H9 (cell line): ENCODE measurements around the gene CLIP3. TPM values are rescaled to one million over a fixed set of nuclear protein-coding genes. Genes with fewer than 3 reads are reported as not detected.

Experiments
- DNase-seq: peaks from one replicate; pipeline ENCODE4 v3.0.0-alpha.2; 2017
- H2AFZ ChIP-seq: one replicate; pipeline ENCODE4 v1.6.1; 2013; ENCODE audit warnings: mild to moderate bottlenecking, low read length, control low read depth, moderate library complexity
- H2AK5ac ChIP-seq: 2 replicates; pipeline ENCODE4 v1.6.1; 2013; ENCODE audit warnings: low read length, control low read depth, mixed read lengths; ENCODE audit not compliant: insufficient read length
- H2BK120ac ChIP-seq: one replicate; pipeline ENCODE4 v1.6.1; 2013; ENCODE audit warnings: low read depth, mild to moderate bottlenecking, low read length, control low read depth, inconsistent platforms; ENCODE audit not compliant: poor library complexity, severe bottlenecking
- H2BK12ac ChIP-seq: 2 replicates; pipeline ENCODE4 v1.6.1; 2013; ENCODE audit warnings: low read length, control low read depth, mixed read lengths, low read depth; ENCODE audit not compliant: insufficient read length
- H2BK15ac ChIP-seq: 2 replicates; pipeline ENCODE4 v1.6.1; 2013; ENCODE audit warnings: low read depth, low read length, control low read depth
- H2BK20ac ChIP-seq: one replicate; pipeline ENCODE4 v1.6.1; 2013; ENCODE audit warnings: low read depth, mild to moderate bottlenecking, low read length, control low read depth, inconsistent platforms; ENCODE audit not compliant: poor library complexity, severe bottlenecking
- H2BK5ac ChIP-seq: 2 replicates; pipeline ENCODE4 v1.6.1; 2013; ENCODE audit warnings: low read length, control low read depth, mixed read lengths; ENCODE audit not compliant: insufficient read length
- H3K14ac ChIP-seq: 2 replicates; pipeline ENCODE4 v1.6.1; 2013; ENCODE audit warnings: low read length, control low read depth; ENCODE audit not compliant: insufficient read depth
- H3K18ac ChIP-seq: 2 replicates; pipeline ENCODE4 v1.6.1; 2013; ENCODE audit warnings: low read depth, mild to moderate bottlenecking, mixed read lengths, low read length, control low read depth; ENCODE audit not compliant: insufficient read length
- H3K23ac ChIP-seq: 2 replicates; pipeline ENCODE4 v1.6.1; 2013; ENCODE audit warnings: low read length, control low read depth, mixed read lengths, low read depth; ENCODE audit not compliant: insufficient read length
- H3K23me2 ChIP-seq: 2 replicates; pipeline ENCODE4 v1.6.1; 2013; ENCODE audit warnings: low read depth, mild to moderate bottlenecking, mixed read lengths, low read length, control low read depth; ENCODE audit not compliant: insufficient read length, poor library complexity, severe bottlenecking
- H3K27ac ChIP-seq: 2 replicates; pipeline ENCODE4 v1.5.1; 2013; ENCODE audit warnings: low read length, control low read depth, mixed read lengths, low read depth; ENCODE audit not compliant: insufficient read length
- H3K27me3 ChIP-seq: 2 replicates; pipeline ENCODE4 v1.6.1; 2013; ENCODE audit warnings: low read length, control low read depth, inconsistent platforms; ENCODE audit not compliant: insufficient read depth
- H3K4ac ChIP-seq: 2 replicates; pipeline ENCODE4 v1.6.1; 2013; ENCODE audit warnings: low read depth, mild to moderate bottlenecking, control low read depth, inconsistent platforms, low read length, moderate library complexity
- H3K4me1 ChIP-seq: 2 replicates; pipeline ENCODE4 v1.6.1; 2013; ENCODE audit warnings: low read length, control low read depth, inconsistent platforms; ENCODE audit not compliant: insufficient read depth
- H3K4me2 ChIP-seq: 2 replicates; pipeline ENCODE4 v1.6.1; 2013; ENCODE audit warnings: low read length, control low read depth, mixed read lengths; ENCODE audit not compliant: insufficient read length, insufficient read depth
- H3K56ac ChIP-seq: 2 replicates; pipeline ENCODE4 v1.6.1; 2013; ENCODE audit warnings: low read depth, mild to moderate bottlenecking, mixed read lengths, low read length, control low read depth; ENCODE audit not compliant: insufficient read length
- H3K79me1 ChIP-seq: 2 replicates; pipeline ENCODE4 v1.6.1; 2013; ENCODE audit warnings: low read depth, mild to moderate bottlenecking, moderate library complexity, low read length, control low read depth, inconsistent platforms; ENCODE audit not compliant: insufficient read depth, poor library complexity, severe bottlenecking
- H3K79me2 ChIP-seq: 2 replicates; pipeline ENCODE4 v1.6.1; 2013; ENCODE audit warnings: low read length, control low read depth, inconsistent platforms; ENCODE audit not compliant: insufficient read depth
- H3K9ac ChIP-seq: 2 replicates; pipeline ENCODE4 v1.6.1; 2013; ENCODE audit warnings: low read length, control low read depth, mixed read lengths; ENCODE audit not compliant: insufficient read length; ENCODE audit errors: extremely low read depth
- H3K9me3 ChIP-seq: one replicate; pipeline ENCODE4 v1.6.1; 2013; ENCODE audit warnings: low read depth, low read length, inconsistent platforms; ENCODE audit not compliant: control insufficient read depth
- H3T11ph ChIP-seq: one replicate; pipeline ENCODE4 v1.6.1; 2013; ENCODE audit warnings: mild to moderate bottlenecking, low read length, control low read depth, inconsistent platforms
- H4K20me1 ChIP-seq: one replicate; pipeline ENCODE4 v1.6.1; 2013; ENCODE audit not compliant: control insufficient read depth, insufficient read length, insufficient read depth
- H4K5ac ChIP-seq: 2 replicates; pipeline ENCODE4 v1.6.1; 2013; ENCODE audit warnings: low read depth, mild to moderate bottlenecking, mixed read lengths, low read length, control low read depth; ENCODE audit not compliant: insufficient read length
- H4K8ac ChIP-seq: replicated peaks from 2 replicates; pipeline ENCODE4 v1.6.1; 2013; ENCODE audit warnings: low read length, control low read depth, mixed read lengths, low read depth; ENCODE audit not compliant: insufficient read length
- H4K91ac ChIP-seq: 2 replicates; pipeline ENCODE4 v1.6.1; 2013; ENCODE audit warnings: low read depth, mild to moderate bottlenecking, moderate library complexity, mixed read lengths, low read length, control low read depth; ENCODE audit not compliant: insufficient read length
- H3K27ac Mint-ChIP-seq, 3 experiments: 2 replicates in 2 of 3; 3 replicates in 1 of 3; pipeline ENCODE4 v1.8.0; 2020 to 2021; ENCODE audit warnings: mixed read lengths in 3 of 3, mild to moderate bottlenecking in 1 of 3, moderate library complexity in 1 of 3
- H3K27me3 Mint-ChIP-seq: 2 replicates; pipeline ENCODE4 v1.8.0; 2021; ENCODE audit warnings: low read depth, mild to moderate bottlenecking, moderate library complexity, mixed read lengths
- H3K36me3 Mint-ChIP-seq, 3 experiments: 2 replicates in 2 of 3; 3 replicates in 1 of 3; pipeline ENCODE4 v1.8.0; 2020 to 2021; ENCODE audit warnings: low read depth in 3 of 3, mixed read lengths in 3 of 3; ENCODE audit not compliant: insufficient read depth in 1 of 3
- H3K4me1 Mint-ChIP-seq, 2 experiments: 2 replicates each; pipeline ENCODE4 v1.8.0; 2020; ENCODE audit warnings: mixed read lengths in 2 of 2
- H3K4me3 Mint-ChIP-seq, 2 experiments: 2 replicates in 1 of 2; 3 replicates in 1 of 2; pipeline ENCODE4 v1.8.0; 2020 to 2021; ENCODE audit warnings: mild to moderate bottlenecking in 2 of 2, mixed read lengths in 2 of 2, moderate library complexity in 1 of 2
- H3K9me3 Mint-ChIP-seq, 2 experiments: 2 replicates in 1 of 2; 3 replicates in 1 of 2; pipeline ENCODE4 v1.8.0; 2020; ENCODE audit warnings: mild to moderate bottlenecking in 2 of 2, mixed read lengths in 2 of 2, moderate library complexity in 1 of 2
- WGBS: extraction: QIAGEN DNeasy Blood & Tissue Kit; methylation state at CpG from one replicate; pipeline ENCODE4 v1.1.7; 2013; ENCODE audit warnings: missing lambda C conversion rate, low lambda C conversion rate, mixed read lengths; ENCODE audit not compliant: insufficient read length; ENCODE audit errors: extremely low coverage; 5-methylcytosine and 5-hydroxymethylcytosine counted together
- total RNA-seq: library from RNA; stranded (reverse); gene quantifications from 2 replicates; pipeline ENCODE4 v1.2.1, GENCODE V29; 2021
- TF ChIP-seq, protein P1 (sequence below): fragments of 200-600 bp; sonication (generic); conservative IDR thresholded peaks from 3 replicates; pipeline ENCODE4 v1.8.0; 2021; ENCODE audit warnings: antibody characterized with exemption, mild to moderate bottlenecking

CLIP3 gene
- total RNA-seq, 1 experiment from 2014 or later: 19.7 TPM

DNA sequence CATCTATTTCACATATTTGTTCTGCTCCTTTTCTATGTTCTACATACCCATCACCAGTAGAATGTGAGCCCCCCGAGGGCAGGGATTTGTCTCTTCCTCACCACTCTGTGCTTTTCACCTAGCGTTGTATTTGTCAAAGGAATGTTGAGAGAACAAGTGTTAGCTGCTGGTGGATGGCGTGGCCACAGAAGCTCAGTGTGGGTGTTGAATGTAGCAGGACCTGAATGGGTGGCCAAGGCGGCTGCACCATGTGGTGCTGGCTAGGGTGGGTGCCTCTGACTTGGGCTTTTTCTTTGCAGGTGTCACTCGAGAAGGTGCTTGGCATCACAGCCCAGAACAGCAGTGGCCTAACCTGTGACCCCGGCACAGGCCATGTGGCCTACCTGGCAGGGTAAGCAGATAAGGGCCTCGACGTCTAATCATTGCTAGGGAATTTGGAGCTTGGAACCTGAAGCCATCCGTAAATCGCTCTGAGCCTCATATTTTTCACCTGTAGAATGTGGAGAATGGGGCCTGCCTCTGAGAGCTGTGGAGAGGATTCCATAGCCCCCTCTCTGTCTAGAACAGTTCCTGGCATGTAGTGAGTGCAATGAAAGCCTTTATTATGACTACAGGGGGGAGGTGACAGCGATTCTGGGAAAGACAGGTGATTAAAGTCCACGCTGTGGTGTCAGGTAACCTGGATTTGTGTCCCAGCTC, 26.0 kb upstream of the CLIP3 start:
- Histone ChIP-seq H3K4ac (no peak overlapping the region), H4K91ac (no peak overlapping the region), H4K20me1 (no peaks in the 10 kb centered on the region), H2AK5ac (no peak overlapping the region), H4K5ac (no peak overlapping the region), H3K9ac (no peak overlapping the region), H3K79me1 (peaks cover 4% of the 10 kb centered on the region), H3K14ac (no peak overlapping the region), H3K79me2 (peaks cover 2% of the 10 kb centered on the region; the same call in 1 of the 2 replicates), H2BK5ac (no peak overlapping the region), H3K4me1 (0 out of 2 replicates have a peak, but pooled peaks cover under 1% of the 10 kb centered on the region), H2AFZ (no peak overlapping the region), H3K56ac (no peak overlapping the region), H2BK15ac (no peak overlapping the region), H4K8ac (no peak overlapping the region), H2BK12ac (no peak overlapping the region), H2BK20ac (no peak overlapping the region), H3K9me3 (no peaks in the 10 kb centered on the region), H3K27ac (no peak overlapping the region), H3K23ac (no peak overlapping the region), H3K18ac (no peak overlapping the region), H3T11ph (no peak overlapping the region), H3K4me2 (no peak overlapping the region), H2BK120ac (no peak overlapping the region), H3K27me3 (no peaks in the 10 kb centered on the region), H3K23me2 (peaks cover 9% of the 10 kb centered on the region)
- Mint-ChIP-seq H3K27me3 (no peaks in the 10 kb centered on the region; the same call in 1 of the 2 replicates), H3K9me3 (no peaks in the 10 kb centered on the region; a peak in 1 of 5 replicates), H3K4me3 (no peak overlapping the region), H3K4me1 (peaks cover 14 to 15% of the 10 kb centered on the region in 2 experiments), H3K36me3 (peaks cover 19 to 57% (median 21%) of the 10 kb centered on the region in 3 experiments), H3K27ac (peak overlapping the region in 1 of 3 experiments; percentile 49; a peak in 1 of 7 replicates)
- no CpG with 5 or more reads among the region's 12 CpGs for whole genome bisulfite sequencing
- no peak for DNase-seq
- TF ChIP-seq, protein P1, sequence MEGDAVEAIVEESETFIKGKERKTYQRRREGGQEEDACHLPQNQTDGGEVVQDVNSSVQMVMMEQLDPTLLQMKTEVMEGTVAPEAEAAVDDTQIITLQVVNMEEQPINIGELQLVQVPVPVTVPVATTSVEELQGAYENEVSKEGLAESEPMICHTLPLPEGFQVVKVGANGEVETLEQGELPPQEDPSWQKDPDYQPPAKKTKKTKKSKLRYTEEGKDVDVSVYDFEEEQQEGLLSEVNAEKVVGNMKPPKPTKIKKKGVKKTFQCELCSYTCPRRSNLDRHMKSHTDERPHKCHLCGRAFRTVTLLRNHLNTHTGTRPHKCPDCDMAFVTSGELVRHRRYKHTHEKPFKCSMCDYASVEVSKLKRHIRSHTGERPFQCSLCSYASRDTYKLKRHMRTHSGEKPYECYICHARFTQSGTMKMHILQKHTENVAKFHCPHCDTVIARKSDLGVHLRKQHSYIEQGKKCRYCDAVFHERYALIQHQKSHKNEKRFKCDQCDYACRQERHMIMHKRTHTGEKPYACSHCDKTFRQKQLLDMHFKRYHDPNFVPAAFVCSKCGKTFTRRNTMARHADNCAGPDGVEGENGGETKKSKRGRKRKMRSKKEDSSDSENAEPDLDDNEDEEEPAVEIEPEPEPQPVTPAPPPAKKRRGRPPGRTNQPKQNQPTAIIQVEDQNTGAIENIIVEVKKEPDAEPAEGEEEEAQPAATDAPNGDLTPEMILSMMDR: no peak
